Transverse colon (tissue), 4 donors: ENCODE data around the gene PHB1.

Experiments used
- POLR2AphosphoS5 ChIP-seq, 3 donors: sonication (generic); formaldehyde crosslinking; IDR thresholded peaks; one replicate each; pipeline ENCODE4 v1.6.1; 2016; ENCODE audit warnings: antibody characterized with exemption in 3 of 3
- TF ChIP-seq, protein P1 (sequence below), 5 experiments: fragments of 200-600 bp in 3 of 5; fragments of 450-650 bp in 2 of 5; sonication (generic) in 3 of 5; IDR thresholded peaks; 1 replicate in 2 of 5; 2 replicates in 3 of 5; pipeline ENCODE4 v1.5.1; 2016 to 2017; ENCODE audit warnings: antibody characterized with exemption in 5 of 5, inconsistent platforms in 3 of 5, mild to moderate bottlenecking in 2 of 5, moderate library complexity in 1 of 5

DNA sequence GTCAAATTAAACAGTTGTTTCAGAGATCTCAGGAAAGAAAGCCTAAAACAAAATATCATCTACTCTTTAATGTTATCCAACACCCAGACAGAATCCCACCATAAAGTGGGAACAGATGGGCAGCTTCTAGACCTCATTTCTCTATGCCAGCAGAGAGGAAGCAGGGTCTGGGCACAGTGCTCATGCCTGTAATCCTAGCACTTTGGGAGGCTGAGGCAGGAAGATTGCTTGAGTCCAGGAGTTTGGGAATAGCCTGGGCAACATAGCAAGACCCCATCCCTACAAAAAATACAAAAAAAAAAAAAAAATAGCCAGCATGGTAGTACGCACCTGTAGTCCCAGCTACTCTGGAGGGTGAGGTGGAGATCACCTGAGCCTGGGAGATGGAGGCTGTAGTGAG lies 39.1 kb downstream of the PHB1 start:
- TF ChIP-seq, protein P1, sequence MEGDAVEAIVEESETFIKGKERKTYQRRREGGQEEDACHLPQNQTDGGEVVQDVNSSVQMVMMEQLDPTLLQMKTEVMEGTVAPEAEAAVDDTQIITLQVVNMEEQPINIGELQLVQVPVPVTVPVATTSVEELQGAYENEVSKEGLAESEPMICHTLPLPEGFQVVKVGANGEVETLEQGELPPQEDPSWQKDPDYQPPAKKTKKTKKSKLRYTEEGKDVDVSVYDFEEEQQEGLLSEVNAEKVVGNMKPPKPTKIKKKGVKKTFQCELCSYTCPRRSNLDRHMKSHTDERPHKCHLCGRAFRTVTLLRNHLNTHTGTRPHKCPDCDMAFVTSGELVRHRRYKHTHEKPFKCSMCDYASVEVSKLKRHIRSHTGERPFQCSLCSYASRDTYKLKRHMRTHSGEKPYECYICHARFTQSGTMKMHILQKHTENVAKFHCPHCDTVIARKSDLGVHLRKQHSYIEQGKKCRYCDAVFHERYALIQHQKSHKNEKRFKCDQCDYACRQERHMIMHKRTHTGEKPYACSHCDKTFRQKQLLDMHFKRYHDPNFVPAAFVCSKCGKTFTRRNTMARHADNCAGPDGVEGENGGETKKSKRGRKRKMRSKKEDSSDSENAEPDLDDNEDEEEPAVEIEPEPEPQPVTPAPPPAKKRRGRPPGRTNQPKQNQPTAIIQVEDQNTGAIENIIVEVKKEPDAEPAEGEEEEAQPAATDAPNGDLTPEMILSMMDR (IDR thresholded peaks at IDR 0.05), result no peak
- no peak for TF ChIP-seq POLR2AphosphoS5 (IDR thresholded peaks at IDR 0.05)
